Measurements from ENCODE around the gene ZNF469.

DNA sequence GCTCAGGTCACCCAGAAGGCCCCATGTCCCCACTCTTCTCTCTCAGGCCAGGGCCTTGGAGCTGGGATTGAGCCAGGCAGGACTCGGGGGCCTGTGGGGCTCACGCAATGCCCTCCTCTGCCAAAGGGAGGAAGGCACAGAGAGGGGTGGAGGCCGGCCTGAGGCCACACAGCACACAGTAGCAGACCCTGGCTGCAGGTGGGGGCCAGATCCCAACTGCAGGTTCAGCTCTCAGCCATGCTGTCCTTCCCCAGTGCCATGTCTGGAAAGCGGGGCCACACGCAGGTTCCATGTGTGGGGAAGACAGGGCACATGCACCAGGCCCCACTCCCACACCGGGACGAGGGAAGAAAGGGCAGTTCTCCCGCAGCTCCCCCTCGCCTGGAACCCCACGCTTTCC lies 37.0 kb downstream of the ZNF469 start:
- TF ChIP-seq, protein P1, sequence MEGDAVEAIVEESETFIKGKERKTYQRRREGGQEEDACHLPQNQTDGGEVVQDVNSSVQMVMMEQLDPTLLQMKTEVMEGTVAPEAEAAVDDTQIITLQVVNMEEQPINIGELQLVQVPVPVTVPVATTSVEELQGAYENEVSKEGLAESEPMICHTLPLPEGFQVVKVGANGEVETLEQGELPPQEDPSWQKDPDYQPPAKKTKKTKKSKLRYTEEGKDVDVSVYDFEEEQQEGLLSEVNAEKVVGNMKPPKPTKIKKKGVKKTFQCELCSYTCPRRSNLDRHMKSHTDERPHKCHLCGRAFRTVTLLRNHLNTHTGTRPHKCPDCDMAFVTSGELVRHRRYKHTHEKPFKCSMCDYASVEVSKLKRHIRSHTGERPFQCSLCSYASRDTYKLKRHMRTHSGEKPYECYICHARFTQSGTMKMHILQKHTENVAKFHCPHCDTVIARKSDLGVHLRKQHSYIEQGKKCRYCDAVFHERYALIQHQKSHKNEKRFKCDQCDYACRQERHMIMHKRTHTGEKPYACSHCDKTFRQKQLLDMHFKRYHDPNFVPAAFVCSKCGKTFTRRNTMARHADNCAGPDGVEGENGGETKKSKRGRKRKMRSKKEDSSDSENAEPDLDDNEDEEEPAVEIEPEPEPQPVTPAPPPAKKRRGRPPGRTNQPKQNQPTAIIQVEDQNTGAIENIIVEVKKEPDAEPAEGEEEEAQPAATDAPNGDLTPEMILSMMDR (IDR thresholded peaks at IDR 0.05), result no peak
- no peak for TF ChIP-seq EP300 (IDR thresholded peaks at IDR 0.05)
